Measurements from ENCODE around the gene FKTN.

FKTN gene

GRCh38 chr9:105678163-105678562, 120.2 kb downstream of the FKTN start:
- no peak for DNase-seq (ENCODE audit: low read depth in 2 of 2)

GRCh38 chr9:105678781-105679180, 120.8 kb downstream of the FKTN start:
- no peak for DNase-seq (ENCODE audit: low read depth in 2 of 2)

GRCh38 chr9:105679257-105680022, 121.5 kb downstream of the FKTN start:
- DNase-seq (ENCODE audit: low read depth in 2 of 2), result no peak

- no peak for DNase-seq (ENCODE audit: low read depth in 2 of 2)
These were observed 123.4 kb downstream of the FKTN start for GRCh38 chr9:105681313-105681712.

- DNase-seq (ENCODE audit: low read depth in 2 of 2), result no peak
These were observed 123.8 kb downstream of the FKTN start for GRCh38 chr9:105681724-105682123.

GRCh38 chr9:105683688-105684275, 125.9 kb downstream of the FKTN start:
- no peak for DNase-seq (ENCODE audit: low read depth in 2 of 2)

GRCh38 chr9:105686936-105687335, 129.0 kb downstream of the FKTN start:
- DNase-seq (ENCODE audit: low read depth in 2 of 2), result no peak
